UCSD-AML1 (cell line): Measurements from ENCODE around the gene VTI1A.

Experiments used
- DNase-seq: peaks from one replicate; lab custom pipeline; 2025; ENCODE audit not compliant: unreplicated experiment; lab: John Stamatoyannopoulos, UW

VTI1A gene

GRCh38 chr10:112503643-112504042 lies 56.6 kb downstream of the VTI1A start:
- no peak for DNase-seq

GRCh38 chr10:112507046-112507445 lies 60.0 kb downstream of the VTI1A start:
- no peak for DNase-seq

- DNase-seq: no peak
Measured at GRCh38 chr10:112507988-112508387, 61.0 kb downstream of the VTI1A start.

- no peak for DNase-seq
Measured at GRCh38 chr10:112509558-112510291, 62.7 kb downstream of the VTI1A start.

- DNase-seq: no peak
Measured at GRCh38 chr10:112510384-112510783, 63.4 kb downstream of the VTI1A start.

GRCh38 chr10:112512294-112512693 lies 65.3 kb downstream of the VTI1A start:
- DNase-seq: no peak

GRCh38 chr10:112515126-112515525 lies 68.1 kb downstream of the VTI1A start:
- no peak for DNase-seq

GRCh38 chr10:112515852-112516251 lies 68.8 kb downstream of the VTI1A start:
- no peak for DNase-seq

- DNase-seq: no peak
Measured at GRCh38 chr10:112517451-112517862, 70.4 kb downstream of the VTI1A start.

GRCh38 chr10:112519133-112519761 lies 72.2 kb downstream of the VTI1A start:
- DNase-seq: no peak

- no peak for DNase-seq
Measured at GRCh38 chr10:112520914-112521313, 73.9 kb downstream of the VTI1A start.

- no peak for DNase-seq
Measured at GRCh38 chr10:112524641-112525040, 77.6 kb downstream of the VTI1A start.

GRCh38 chr10:112525200-112525599 lies 78.2 kb downstream of the VTI1A start:
- no peak for DNase-seq

GRCh38 chr10:112526139-112526538 lies 79.1 kb downstream of the VTI1A start:
- DNase-seq: no peak

- no peak for DNase-seq
Measured at GRCh38 chr10:112526906-112527305, 79.9 kb downstream of the VTI1A start.

GRCh38 chr10:112528235-112528634 lies 81.2 kb downstream of the VTI1A start:
- DNase-seq: no peak

- no peak for DNase-seq
Measured at GRCh38 chr10:112531421-112531820, 84.4 kb downstream of the VTI1A start.

GRCh38 chr10:112532189-112532588 lies 85.2 kb downstream of the VTI1A start:
- no peak for DNase-seq

- no peak for DNase-seq
Measured at GRCh38 chr10:112532956-112533355, 85.9 kb downstream of the VTI1A start.

- no peak for DNase-seq
Measured at GRCh38 chr10:112533916-112534315, 86.9 kb downstream of the VTI1A start.

- no peak for DNase-seq
Measured at GRCh38 chr10:112535531-112535951, 88.5 kb downstream of the VTI1A start.

- no peak for DNase-seq
Measured at GRCh38 chr10:112536663-112537062, 89.6 kb downstream of the VTI1A start.

GRCh38 chr10:112538168-112538567 lies 91.2 kb downstream of the VTI1A start:
- DNase-seq: no peak
